ENCODE results near the gene GTF2H3. TPM values are rescaled to one million over a fixed set of nuclear protein-coding genes. Genes with fewer than 3 reads are reported as not detected.
A peak's percentile ranks its signal among the peaks of the same experiment; 100 is the strongest.

Gene GTF2H3
- 13.9 TPM for total RNA-seq
- long read RNA-seq, partial matches to known transcripts: 1 of 1 reads
- long read RNA-seq, other reads (novel, unspliced or antisense): 0 of 1 reads

DNA sequence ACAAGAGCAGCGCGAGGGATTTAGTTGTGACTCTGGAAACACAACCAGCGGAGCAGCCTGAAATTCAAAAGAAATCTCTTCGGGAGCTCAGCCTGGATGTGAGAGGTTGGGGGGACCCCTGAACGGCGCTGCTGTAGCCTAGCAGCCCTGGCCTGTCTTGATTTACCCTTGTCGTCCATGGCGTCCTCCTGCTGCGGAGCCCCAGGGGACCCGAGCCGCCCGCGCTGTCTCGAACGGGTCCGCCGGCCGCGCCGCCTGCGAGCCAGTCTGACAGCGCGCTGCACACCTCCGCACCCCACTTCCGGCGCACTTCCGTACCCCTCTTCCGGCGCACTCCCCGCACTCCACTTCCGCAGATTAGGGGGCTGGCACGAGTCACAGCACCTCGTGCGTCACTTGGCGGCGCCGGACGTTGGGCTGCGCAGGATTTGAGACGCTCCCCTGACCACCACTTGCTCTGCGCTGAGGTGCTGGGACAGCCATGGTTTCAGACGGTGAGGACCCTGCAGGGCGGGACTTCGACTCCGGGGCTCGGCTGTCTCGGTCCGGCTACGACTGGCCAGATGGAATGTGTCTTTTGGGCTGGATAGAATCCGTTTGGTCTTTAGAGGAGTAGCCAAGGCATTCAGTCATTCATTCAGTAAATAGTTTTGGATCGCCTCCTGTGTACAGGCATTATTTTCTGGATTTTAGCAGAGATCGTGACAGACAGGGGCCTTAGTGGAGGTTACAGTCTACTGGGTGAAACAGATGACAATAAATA lies at the start of gene GTF2H3, which contains the start of gene EIF2B1:
Gene GTF2H3, plus strand, starts transcription at position 451 of the 763 bp plus-strand sequence. Its CDS starts 31 bp downstream, at position 482.
Gene EIF2B1, minus strand, starts transcription at position 308 of the 763 bp plus-strand sequence. Its CDS starts 129 bp downstream, at position 179.
- peaks cover 23% of the 10 kb centered on the region for H3K4me1 ChIP-seq
- peak; percentile 96 for DNase-seq
- H3K36me3 ChIP-seq: peaks cover 36% of the 10 kb centered on the region
- intact Hi-C loops (cut with micrococcal nuclease): no loop called here
- H3K27ac ChIP-seq (replicated peaks): peak within 1 kb of the TSS; percentile 84
- H3K4me3 ChIP-seq: peak within 1 kb of the TSS; percentile 89
- TF ChIP-seq, protein P1, sequence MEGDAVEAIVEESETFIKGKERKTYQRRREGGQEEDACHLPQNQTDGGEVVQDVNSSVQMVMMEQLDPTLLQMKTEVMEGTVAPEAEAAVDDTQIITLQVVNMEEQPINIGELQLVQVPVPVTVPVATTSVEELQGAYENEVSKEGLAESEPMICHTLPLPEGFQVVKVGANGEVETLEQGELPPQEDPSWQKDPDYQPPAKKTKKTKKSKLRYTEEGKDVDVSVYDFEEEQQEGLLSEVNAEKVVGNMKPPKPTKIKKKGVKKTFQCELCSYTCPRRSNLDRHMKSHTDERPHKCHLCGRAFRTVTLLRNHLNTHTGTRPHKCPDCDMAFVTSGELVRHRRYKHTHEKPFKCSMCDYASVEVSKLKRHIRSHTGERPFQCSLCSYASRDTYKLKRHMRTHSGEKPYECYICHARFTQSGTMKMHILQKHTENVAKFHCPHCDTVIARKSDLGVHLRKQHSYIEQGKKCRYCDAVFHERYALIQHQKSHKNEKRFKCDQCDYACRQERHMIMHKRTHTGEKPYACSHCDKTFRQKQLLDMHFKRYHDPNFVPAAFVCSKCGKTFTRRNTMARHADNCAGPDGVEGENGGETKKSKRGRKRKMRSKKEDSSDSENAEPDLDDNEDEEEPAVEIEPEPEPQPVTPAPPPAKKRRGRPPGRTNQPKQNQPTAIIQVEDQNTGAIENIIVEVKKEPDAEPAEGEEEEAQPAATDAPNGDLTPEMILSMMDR (IDR thresholded peaks at IDR 0.05; ENCODE audit: borderline replicate concordance): no peak
- no peaks in the 10 kb centered on the region for H3K27me3 ChIP-seq (ENCODE audit: low read depth)
- H3K9me3 ChIP-seq (replicated peaks): no peaks in the 10 kb centered on the region

DNA sequence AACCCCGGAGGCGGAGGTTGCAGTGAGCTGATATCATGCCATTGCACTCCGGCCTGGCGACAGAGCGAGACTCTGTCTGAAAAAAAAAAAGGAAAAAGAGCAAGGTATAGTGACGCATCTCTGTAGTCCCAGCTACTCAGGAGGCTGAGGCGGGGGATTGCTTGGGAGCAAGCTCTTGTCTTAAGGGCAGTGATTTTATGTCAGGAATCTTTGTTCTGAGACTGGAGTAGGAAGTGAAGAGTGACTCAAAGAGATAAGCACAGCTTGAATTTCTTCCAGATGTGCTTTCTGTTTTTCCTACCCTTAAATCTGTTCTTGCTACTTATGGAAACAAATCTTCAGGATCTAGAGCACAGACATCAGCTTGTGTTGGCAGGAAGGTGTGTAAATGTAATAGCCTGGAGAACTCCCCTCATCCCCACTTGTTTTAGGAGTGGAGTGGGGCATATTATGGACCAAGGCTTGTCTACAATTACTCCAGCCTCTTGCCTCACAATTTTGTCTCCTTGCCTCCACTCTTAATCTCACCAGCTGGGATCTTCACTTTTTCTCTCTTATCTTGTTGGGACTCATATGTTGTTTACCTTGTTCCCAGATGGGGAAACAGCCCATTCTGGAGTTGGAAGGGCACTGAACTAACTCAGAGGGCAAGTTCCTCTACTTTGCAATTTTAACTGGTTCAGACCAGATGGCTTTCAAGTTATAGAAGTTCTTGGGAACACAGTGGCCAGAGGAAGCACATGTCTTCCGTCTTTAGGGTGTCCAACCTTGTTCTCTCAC lies 41.7 kb upstream of the GTF2H3 start:
- Histone ChIP-seq H3K9me3 (replicated peaks) (no peaks in the 10 kb centered on the region), H3K27ac (replicated peaks) (no peak overlapping the region), H3K4me3 (no peak overlapping the region), H3K4me1 (peaks cover 64% of the 10 kb centered on the region), H3K27me3 (ENCODE audit: low read depth) (no peaks in the 10 kb centered on the region), H3K36me3 (peaks cover 97% of the 10 kb centered on the region)
- DNase-seq: no peak
- TF ChIP-seq, protein P1 (IDR thresholded peaks at IDR 0.05; ENCODE audit: borderline replicate concordance): no peak
- intact Hi-C loops (cut with micrococcal nuclease): no loop called here

DNA sequence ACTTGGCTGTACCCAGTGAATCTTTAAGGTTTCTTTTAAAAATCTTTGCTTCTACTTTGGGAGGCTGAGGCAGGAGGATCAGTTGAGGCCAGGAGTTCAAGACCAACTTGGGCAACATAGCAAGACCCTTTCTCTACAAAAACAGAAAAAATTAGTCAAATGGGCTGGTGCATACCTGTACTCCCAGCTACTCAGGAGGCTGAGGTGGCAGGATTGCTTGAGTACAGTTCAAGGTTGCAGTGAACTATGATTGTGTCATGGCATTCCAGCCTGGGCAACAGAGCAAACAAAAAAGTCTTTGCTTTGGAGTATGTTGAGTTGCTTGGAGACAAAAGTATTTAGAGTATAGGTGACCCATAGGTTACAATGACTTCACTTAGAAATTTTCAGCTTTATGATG lies 37.9 kb upstream of the GTF2H3 start:
- no peak overlapping the region for H3K4me3 ChIP-seq
- TF ChIP-seq, protein P1 (IDR thresholded peaks at IDR 0.05; ENCODE audit: borderline replicate concordance): no peak
- intact Hi-C loops (cut with micrococcal nuclease): no loop called here

DNA sequence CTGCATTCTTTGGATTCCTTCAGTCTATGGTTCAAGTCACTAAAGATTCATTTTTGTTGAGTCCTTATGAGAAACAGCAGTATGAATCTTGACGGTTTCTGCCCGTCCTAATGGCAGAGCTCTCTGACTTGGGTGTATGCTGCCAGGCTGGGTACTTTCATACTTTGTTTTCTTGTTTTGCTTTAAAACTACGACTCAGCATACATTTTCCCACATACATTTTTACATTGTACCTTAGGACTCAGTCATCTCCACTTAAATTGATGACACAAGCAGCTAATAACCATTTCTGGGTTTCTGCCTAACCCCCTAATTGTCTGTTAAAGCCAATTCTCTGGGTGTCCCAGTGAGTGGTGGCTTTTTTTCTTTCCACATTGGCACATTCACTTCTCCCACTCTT lies 36.5 kb upstream of the GTF2H3 start:
- Histone ChIP-seq H3K9me3 (replicated peaks) (no peaks in the 10 kb centered on the region), H3K27me3 (ENCODE audit: low read depth) (no peaks in the 10 kb centered on the region), H3K4me3 (no peak overlapping the region), H3K4me1 (peaks cover 35% of the 10 kb centered on the region), H3K27ac (replicated peaks) (no peak overlapping the region), H3K36me3 (peaks cover 69% of the 10 kb centered on the region)
- no peak for DNase-seq
- TF ChIP-seq, protein P1 (IDR thresholded peaks at IDR 0.05; ENCODE audit: borderline replicate concordance): no peak
- intact Hi-C loops (cut with micrococcal nuclease): no loop called here

More for the DNA sequence above, 37.9 kb upstream of the GTF2H3 start:
- Histone ChIP-seq H3K9me3 (replicated peaks) (no peaks in the 10 kb centered on the region), H3K4me1 (peaks cover 33% of the 10 kb centered on the region), H3K36me3 (peaks cover 82% of the 10 kb centered on the region), H3K27ac (replicated peaks) (no peak overlapping the region), H3K27me3 (ENCODE audit: low read depth) (no peaks in the 10 kb centered on the region)
- no peak for DNase-seq

DNA sequence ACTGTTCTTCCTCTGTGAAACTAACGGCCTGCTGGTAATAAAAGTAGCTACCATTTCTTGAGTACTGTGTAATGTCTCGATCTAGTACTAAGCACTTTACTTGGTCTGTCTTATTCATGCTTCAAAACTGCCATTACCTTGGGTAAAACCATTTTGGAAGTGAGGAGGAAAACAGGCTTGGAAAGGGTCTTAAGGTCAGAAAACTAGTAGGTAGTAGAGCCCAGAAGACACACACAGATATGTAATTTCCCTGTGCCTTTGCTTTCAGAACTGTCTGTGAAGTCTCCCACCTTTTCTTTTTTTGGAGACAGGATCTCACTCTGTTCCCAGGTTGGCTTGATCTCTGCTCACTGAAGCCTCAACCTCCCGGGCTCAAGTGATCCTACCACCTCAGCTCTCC lies 35.1 kb upstream of the GTF2H3 start:
- Histone ChIP-seq H3K36me3 (peaks cover 54% of the 10 kb centered on the region), H3K27me3 (ENCODE audit: low read depth) (no peaks in the 10 kb centered on the region), H3K4me3 (no peak overlapping the region), H3K9me3 (replicated peaks) (no peaks in the 10 kb centered on the region), H3K4me1 (peaks cover 42% of the 10 kb centered on the region), H3K27ac (replicated peaks) (no peak overlapping the region)
- TF ChIP-seq, protein P1 (IDR thresholded peaks at IDR 0.05; ENCODE audit: borderline replicate concordance): no peak
- DNase-seq: no peak
- intact Hi-C loops (cut with micrococcal nuclease): no loop called here
